Measurements from ENCODE around the gene DHX8.

DHX8 gene

GRCh38 chr17:43536236-43536992 is 52.6 kb downstream of the DHX8 start:
- DNase-seq, result peak; percentile 40

GRCh38 chr17:43540821-43541674 is 57.3 kb downstream of the DHX8 start:
- in situ Hi-C loops (cut with HindIII; ENCODE audit: low pct_ligation_motif_present, low pct_unique_long_range_greater_than_20kb, low sequenced_read_pairs), result no loop called here
- no peak for DNase-seq

More at GRCh38 chr17:43536236-43536992, 52.6 kb downstream of the DHX8 start:
- in situ Hi-C loops (cut with HindIII; ENCODE audit: low pct_ligation_motif_present, low pct_unique_long_range_greater_than_20kb, low sequenced_read_pairs), result no loop called here

- DNase-seq, result no peak
- in situ Hi-C loops (cut with HindIII; ENCODE audit: low pct_ligation_motif_present, low pct_unique_long_range_greater_than_20kb, low sequenced_read_pairs), result no loop called here
Measured at GRCh38 chr17:43542859-43543258, 59.1 kb downstream of the DHX8 start.

GRCh38 chr17:43543300-43543699 is 59.5 kb downstream of the DHX8 start:
- no peak for DNase-seq
- in situ Hi-C loops (cut with HindIII; ENCODE audit: low pct_ligation_motif_present, low pct_unique_long_range_greater_than_20kb, low sequenced_read_pairs), result no loop called here

- in situ Hi-C loops (cut with HindIII; ENCODE audit: low pct_ligation_motif_present, low pct_unique_long_range_greater_than_20kb, low sequenced_read_pairs), result no loop called here
- no peak for DNase-seq
Measured at GRCh38 chr17:43543771-43544575, 60.2 kb downstream of the DHX8 start.

GRCh38 chr17:43545383-43545632 is 61.5 kb downstream of the DHX8 start:
- DNase-seq, result no peak
- in situ Hi-C loops (cut with HindIII; ENCODE audit: low pct_ligation_motif_present, low pct_unique_long_range_greater_than_20kb, low sequenced_read_pairs), result no loop called here

GRCh38 chr17:43546319-43547188 is 62.8 kb downstream of the DHX8 start, which contains the start of gene ETV4:
TSS of gene ETV4 (minus strand) at chr17:43546340. CDS start at chr17:43545617, 723 bp downstream.
- DNase-seq, result peak; percentile 95
- in situ Hi-C loops (cut with HindIII; ENCODE audit: low pct_ligation_motif_present, low pct_unique_long_range_greater_than_20kb, low sequenced_read_pairs), result no loop called here

- in situ Hi-C loops (cut with HindIII; ENCODE audit: low pct_ligation_motif_present, low pct_unique_long_range_greater_than_20kb, low sequenced_read_pairs), result no loop called here
- no peak for DNase-seq
Measured at GRCh38 chr17:43547189-43547550, 63.4 kb downstream of the DHX8 start.

- DNase-seq, result no peak
- in situ Hi-C loops (cut with HindIII; ENCODE audit: low pct_ligation_motif_present, low pct_unique_long_range_greater_than_20kb, low sequenced_read_pairs), result no loop called here
Measured at GRCh38 chr17:43547659-43548256, 64.0 kb downstream of the DHX8 start.

- no peak for DNase-seq
Measured at GRCh38 chr17:43548689-43549379, 65.1 kb downstream of the DHX8 start.

GRCh38 chr17:43549496-43549895 is 65.7 kb downstream of the DHX8 start:
- in situ Hi-C loops (cut with HindIII; ENCODE audit: low pct_ligation_motif_present, low pct_unique_long_range_greater_than_20kb, low sequenced_read_pairs), result no loop called here
- no peak for DNase-seq

More at GRCh38 chr17:43548689-43549379, 65.1 kb downstream of the DHX8 start:
- in situ Hi-C loops (cut with HindIII; ENCODE audit: low pct_ligation_motif_present, low pct_unique_long_range_greater_than_20kb, low sequenced_read_pairs), result no loop called here

GRCh38 chr17:43550754-43551153 is 67.0 kb downstream of the DHX8 start:
- DNase-seq, result no peak
- in situ Hi-C loops (cut with HindIII; ENCODE audit: low pct_ligation_motif_present, low pct_unique_long_range_greater_than_20kb, low sequenced_read_pairs), result loop anchor here (25.0 kb wide), 1 partner anchor 112 kb away; the partner anchor contains the start of gene MEOX1

- DNase-seq, result no peak
- in situ Hi-C loops (cut with HindIII; ENCODE audit: low pct_ligation_motif_present, low pct_unique_long_range_greater_than_20kb, low sequenced_read_pairs), result loop anchor here (25.0 kb wide), 1 partner anchor 110 kb away; the partner anchor contains the start of gene MEOX1
Measured at GRCh38 chr17:43552229-43552837, 68.6 kb downstream of the DHX8 start.

- DNase-seq, result no peak
Measured at GRCh38 chr17:43553573-43553972, 69.8 kb downstream of the DHX8 start.

GRCh38 chr17:43554857-43555256 is 71.1 kb downstream of the DHX8 start:
- in situ Hi-C loops (cut with HindIII; ENCODE audit: low pct_ligation_motif_present, low pct_unique_long_range_greater_than_20kb, low sequenced_read_pairs), result loop anchor here (25.0 kb wide), 1 partner anchor 107 kb away; the partner anchor contains the start of gene MEOX1
- DNase-seq, result no peak

More at GRCh38 chr17:43553573-43553972, 69.8 kb downstream of the DHX8 start:
- in situ Hi-C loops (cut with HindIII; ENCODE audit: low pct_ligation_motif_present, low pct_unique_long_range_greater_than_20kb, low sequenced_read_pairs), result loop anchor here (25.0 kb wide), 1 partner anchor 109 kb away; the partner anchor contains the start of gene MEOX1

- DNase-seq, result no peak
- in situ Hi-C loops (cut with HindIII; ENCODE audit: low pct_ligation_motif_present, low pct_unique_long_range_greater_than_20kb, low sequenced_read_pairs), result loop anchor here (25.0 kb wide), 1 partner anchor 106 kb away; the partner anchor contains the start of gene MEOX1
Measured at GRCh38 chr17:43556292-43556691, 72.5 kb downstream of the DHX8 start.
